ENCODE results near the gene SCAMP5. TPM values are rescaled to one million over a fixed set of nuclear protein-coding genes. Genes with fewer than 3 reads are reported as not detected.

The SCAMP5 gene
- total RNA-seq, 1 donor from 2014 or later: 28.4 TPM

- H3K9me3 Mint-ChIP-seq: no peaks in the 10 kb centered on the region
- H3K36me3 Mint-ChIP-seq: no peaks in the 10 kb centered on the region
- peaks cover 44% of the 10 kb centered on the region for H3K27me3 Mint-ChIP-seq (ENCODE audit: low read depth)
- H3K4me3 Mint-ChIP-seq: no peak overlapping the region
- DNase-seq (ENCODE audit: low spot score in 2 of 2, unreplicated experiment in 2 of 2): no peak
- no peaks in the 10 kb centered on the region for H3K4me1 Mint-ChIP-seq
- H3K27ac Mint-ChIP-seq: no peak overlapping the region
- TF ChIP-seq CTCF (IDR thresholded peaks at IDR 0.05; ENCODE audit: unreplicated experiment): no peak
Measured at GRCh38 chr15:74978077-74978476, 17.3 kb upstream of the SCAMP5 start.

- Mint-ChIP-seq H3K27me3 (ENCODE audit: low read depth) (peaks cover 46% of the 10 kb centered on the region), H3K4me3 (no peak overlapping the region), H3K9me3 (no peaks in the 10 kb centered on the region), H3K4me1 (no peaks in the 10 kb centered on the region), H3K27ac (no peak overlapping the region), H3K36me3 (no peaks in the 10 kb centered on the region)
- no peak for TF ChIP-seq CTCF (IDR thresholded peaks at IDR 0.05; ENCODE audit: unreplicated experiment)
- DNase-seq (ENCODE audit: low spot score in 2 of 2, unreplicated experiment in 2 of 2): no peak
Measured at GRCh38 chr15:74978503-74978902, 16.9 kb upstream of the SCAMP5 start.

- no peak for TF ChIP-seq CTCF (IDR thresholded peaks at IDR 0.05; ENCODE audit: unreplicated experiment)
- Mint-ChIP-seq H3K36me3 (no peaks in the 10 kb centered on the region), H3K4me3 (no peak overlapping the region), H3K27me3 (ENCODE audit: low read depth) (peaks cover 64% of the 10 kb centered on the region), H3K27ac (no peak overlapping the region), H3K9me3 (no peaks in the 10 kb centered on the region), H3K4me1 (no peaks in the 10 kb centered on the region)
- DNase-seq (ENCODE audit: low spot score in 2 of 2, unreplicated experiment in 2 of 2): no peak
Measured at GRCh38 chr15:74982183-74982582, 13.2 kb upstream of the SCAMP5 start.

GRCh38 chr15:74983725-74984231, 11.6 kb upstream of the SCAMP5 start:
- TF ChIP-seq CTCF (IDR thresholded peaks at IDR 0.05; ENCODE audit: unreplicated experiment): no peak
- H3K4me1 Mint-ChIP-seq: no peaks in the 10 kb centered on the region
- no peak overlapping the region for H3K27ac Mint-ChIP-seq
- H3K4me3 Mint-ChIP-seq: no peak overlapping the region
- no peaks in the 10 kb centered on the region for H3K9me3 Mint-ChIP-seq
- DNase-seq (ENCODE audit: low spot score in 2 of 2, unreplicated experiment in 2 of 2): no peak
- peaks cover 64% of the 10 kb centered on the region for H3K27me3 Mint-ChIP-seq (ENCODE audit: low read depth)
- no peaks in the 10 kb centered on the region for H3K36me3 Mint-ChIP-seq

GRCh38 chr15:74988007-74988800, 7.2 kb upstream of the SCAMP5 start:
- H3K9me3 Mint-ChIP-seq: no peaks in the 10 kb centered on the region
- no peak for TF ChIP-seq CTCF (IDR thresholded peaks at IDR 0.05; ENCODE audit: unreplicated experiment)
- H3K27me3 Mint-ChIP-seq (ENCODE audit: low read depth): peaks cover 63% of the 10 kb centered on the region
- H3K36me3 Mint-ChIP-seq: no peaks in the 10 kb centered on the region
- DNase-seq (ENCODE audit: low spot score in 2 of 2, unreplicated experiment in 2 of 2): peak in 1 of 2 experiments; percentile 43
- H3K4me3 Mint-ChIP-seq: no peak overlapping the region
- no peak overlapping the region for H3K27ac Mint-ChIP-seq
- no peaks in the 10 kb centered on the region for H3K4me1 Mint-ChIP-seq
